KMS-11 (cell line): ENCODE data around the gene BACE1.
"Not testable (repeated sequence)": the region's sequence is repeated elsewhere in the genome, so short reads cannot be mapped to it uniquely, and the experiment has no call there.

ENCODE experiments used
- H2AFZ ChIP-seq: fragments of 200-600 bp; sonication (generic); 2 replicates; pipeline ENCODE4 v1.6.1; 2016; ENCODE audit warnings: antibody characterized with exemption, mixed run types, low read depth
- H3K27ac ChIP-seq: fragments of 200-600 bp; sonication (generic); 2 replicates; pipeline ENCODE4 v1.6.1; 2016; ENCODE audit warnings: mild to moderate bottlenecking, mixed run types
- H3K27me3 ChIP-seq: fragments of 200-600 bp; sonication (generic); 2 replicates; pipeline ENCODE4 v1.6.1; 2017; ENCODE audit warnings: mild to moderate bottlenecking, low read depth, mixed run types, moderate library complexity; ENCODE audit not compliant: insufficient read depth
- H3K36me3 ChIP-seq: fragments of 200-600 bp; sonication (generic); 2 replicates; pipeline ENCODE4 v1.6.1; 2017; ENCODE audit warnings: mild to moderate bottlenecking, mixed run types; ENCODE audit not compliant: insufficient read depth
- H3K4me1 ChIP-seq: fragments of 200-600 bp; sonication (generic); 2 replicates; pipeline ENCODE4 v1.6.1; 2016; ENCODE audit warnings: mild to moderate bottlenecking, low read depth, mixed run types; ENCODE audit not compliant: poor library complexity, severe bottlenecking
- H3K4me2 ChIP-seq: fragments of 200-600 bp; sonication (generic); 2 replicates; pipeline ENCODE4 v1.7.0; 2016; ENCODE audit warnings: mild to moderate bottlenecking, mixed run types
- H3K4me3 ChIP-seq: fragments of 200-600 bp; sonication (generic); IDR thresholded peaks from 2 replicates; pipeline ENCODE4 v1.6.1; 2017; ENCODE audit warnings: low read depth, low read length, mixed read lengths; ENCODE audit not compliant: insufficient read depth
- H3K79me2 ChIP-seq: fragments of 200-600 bp; sonication (generic); 2 replicates; pipeline ENCODE4 v1.6.1; 2016; ENCODE audit warnings: low read depth, mixed run types; ENCODE audit not compliant: insufficient read depth
- H3K9ac ChIP-seq: fragments of 200-600 bp; sonication (generic); 2 replicates; pipeline ENCODE4 v1.6.1; 2016; ENCODE audit warnings: mild to moderate bottlenecking, mixed run types
- H4K20me1 ChIP-seq: fragments of 200-600 bp; sonication (generic); 2 replicates; pipeline ENCODE4 v1.6.1; 2016; ENCODE audit warnings: mild to moderate bottlenecking, mixed run types; ENCODE audit not compliant: insufficient read depth
- TF ChIP-seq, protein P1 (sequence below): fragments of 200-600 bp; sonication (generic); conservative IDR thresholded peaks from 2 replicates; pipeline ENCODE4 v1.6.1; 2017; ENCODE audit warnings: low read depth, mild to moderate bottlenecking, antibody characterized with exemption, low read length, moderate library complexity, mixed read lengths

The BACE1 gene

DNA sequence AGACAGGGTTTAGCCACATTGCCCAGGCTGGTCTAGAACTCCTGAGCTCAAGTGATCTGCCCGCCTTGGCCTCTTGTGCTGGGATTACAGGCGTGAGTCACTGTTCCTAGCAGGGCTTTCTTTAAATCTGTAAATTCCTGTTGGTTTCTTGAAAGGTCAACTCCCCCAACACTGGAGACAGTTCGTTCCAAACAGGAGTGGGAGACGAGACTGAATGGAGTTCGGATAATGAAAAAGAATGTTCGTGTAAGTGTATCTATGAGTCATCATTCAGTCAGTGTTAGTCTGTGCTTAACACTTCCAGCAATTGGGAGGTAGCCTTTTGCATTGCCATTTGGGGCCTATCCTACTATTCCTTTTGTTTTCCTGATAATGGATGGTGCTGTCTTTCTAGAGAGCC lies 34.9 kb downstream of the BACE1 start:
- Histone ChIP-seq H3K27ac (no peak overlapping the region), H3K4me2 (no peak overlapping the region), H4K20me1 (no peaks in the 10 kb centered on the region), H3K9ac (no peak overlapping the region), H3K36me3 (no peaks in the 10 kb centered on the region), H3K79me2 (no peaks in the 10 kb centered on the region), H3K4me3 (no peak overlapping the region), H3K27me3 (no peaks in the 10 kb centered on the region), H2AFZ (no peak overlapping the region), H3K4me1 (no peaks in the 10 kb centered on the region)
- TF ChIP-seq, protein P1, sequence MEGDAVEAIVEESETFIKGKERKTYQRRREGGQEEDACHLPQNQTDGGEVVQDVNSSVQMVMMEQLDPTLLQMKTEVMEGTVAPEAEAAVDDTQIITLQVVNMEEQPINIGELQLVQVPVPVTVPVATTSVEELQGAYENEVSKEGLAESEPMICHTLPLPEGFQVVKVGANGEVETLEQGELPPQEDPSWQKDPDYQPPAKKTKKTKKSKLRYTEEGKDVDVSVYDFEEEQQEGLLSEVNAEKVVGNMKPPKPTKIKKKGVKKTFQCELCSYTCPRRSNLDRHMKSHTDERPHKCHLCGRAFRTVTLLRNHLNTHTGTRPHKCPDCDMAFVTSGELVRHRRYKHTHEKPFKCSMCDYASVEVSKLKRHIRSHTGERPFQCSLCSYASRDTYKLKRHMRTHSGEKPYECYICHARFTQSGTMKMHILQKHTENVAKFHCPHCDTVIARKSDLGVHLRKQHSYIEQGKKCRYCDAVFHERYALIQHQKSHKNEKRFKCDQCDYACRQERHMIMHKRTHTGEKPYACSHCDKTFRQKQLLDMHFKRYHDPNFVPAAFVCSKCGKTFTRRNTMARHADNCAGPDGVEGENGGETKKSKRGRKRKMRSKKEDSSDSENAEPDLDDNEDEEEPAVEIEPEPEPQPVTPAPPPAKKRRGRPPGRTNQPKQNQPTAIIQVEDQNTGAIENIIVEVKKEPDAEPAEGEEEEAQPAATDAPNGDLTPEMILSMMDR: no peak

DNA sequence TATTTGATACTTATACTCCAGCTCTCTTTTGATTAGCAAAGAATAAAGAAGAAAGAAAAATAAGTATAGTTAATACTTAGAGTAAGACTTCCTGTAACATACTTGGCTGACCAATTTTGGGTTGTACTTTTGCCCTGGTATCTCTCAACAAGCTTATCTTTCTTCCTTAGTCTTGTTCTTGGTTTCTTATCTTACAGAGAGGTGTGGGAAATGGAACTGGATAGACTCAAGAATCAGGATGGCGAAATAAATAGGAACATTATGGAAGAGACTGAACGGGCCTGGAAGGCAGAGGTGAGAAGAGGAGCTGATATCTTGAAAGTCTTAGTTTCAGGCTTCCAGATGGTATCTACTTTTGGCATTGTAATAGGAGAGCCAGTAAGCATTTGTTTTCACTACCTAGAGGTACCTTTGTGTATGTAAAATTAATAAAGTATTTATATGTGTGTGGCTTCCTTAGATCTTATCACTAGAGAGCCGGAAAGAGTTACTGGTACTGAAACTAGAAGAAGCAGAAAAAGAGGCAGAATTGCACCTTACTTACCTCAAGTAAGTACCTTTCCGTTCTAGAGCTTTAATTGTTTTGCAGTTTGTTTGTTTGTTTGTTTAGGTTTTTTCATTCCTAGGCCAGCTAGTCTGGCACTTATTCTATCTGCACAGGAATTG lies 36.2 kb downstream of the BACE1 start:
- no peak overlapping the region for H2AFZ ChIP-seq
- no peaks in the 10 kb centered on the region for H3K79me2 ChIP-seq
- no peak overlapping the region for H3K4me3 ChIP-seq
- no peak overlapping the region for H3K27ac ChIP-seq
- no peak overlapping the region for H3K4me2 ChIP-seq
- H3K27me3 ChIP-seq: no peaks in the 10 kb centered on the region
- no peaks in the 10 kb centered on the region for H3K36me3 ChIP-seq
- H3K9ac ChIP-seq: no peak overlapping the region
- TF ChIP-seq, protein P1: no peak
- H4K20me1 ChIP-seq: no peaks in the 10 kb centered on the region
- no peaks in the 10 kb centered on the region for H3K4me1 ChIP-seq

DNA sequence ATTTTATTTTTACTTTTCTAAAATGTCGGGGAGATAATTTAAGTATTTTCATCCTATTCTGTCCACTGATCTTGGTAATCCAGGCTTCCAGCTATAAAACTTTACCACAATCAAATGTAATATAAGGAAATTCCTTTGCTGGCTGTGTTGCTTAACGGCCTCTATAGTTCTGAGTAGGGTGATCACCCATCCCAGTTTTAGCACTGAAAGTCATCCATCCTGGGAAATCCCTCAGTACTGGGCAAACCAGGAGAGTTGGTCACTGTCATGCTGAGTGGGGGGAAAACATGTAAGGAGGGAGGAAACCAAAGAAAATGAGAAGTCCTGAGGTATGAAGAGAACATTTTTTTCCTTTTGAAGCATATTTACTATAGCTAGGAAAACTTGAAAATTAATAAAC lies 37.7 kb downstream of the BACE1 start:
- Histone ChIP-seq H3K36me3 (no peaks in the 10 kb centered on the region), H3K4me2 (no peak overlapping the region), H3K27ac (no peak overlapping the region), H3K79me2 (no peaks in the 10 kb centered on the region), H3K4me3 (no peak overlapping the region), H2AFZ (no peak overlapping the region), H4K20me1 (no peaks in the 10 kb centered on the region), H3K4me1 (no peaks in the 10 kb centered on the region), H3K9ac (no peak overlapping the region), H3K27me3 (no peaks in the 10 kb centered on the region)
- TF ChIP-seq, protein P1: no peak

DNA sequence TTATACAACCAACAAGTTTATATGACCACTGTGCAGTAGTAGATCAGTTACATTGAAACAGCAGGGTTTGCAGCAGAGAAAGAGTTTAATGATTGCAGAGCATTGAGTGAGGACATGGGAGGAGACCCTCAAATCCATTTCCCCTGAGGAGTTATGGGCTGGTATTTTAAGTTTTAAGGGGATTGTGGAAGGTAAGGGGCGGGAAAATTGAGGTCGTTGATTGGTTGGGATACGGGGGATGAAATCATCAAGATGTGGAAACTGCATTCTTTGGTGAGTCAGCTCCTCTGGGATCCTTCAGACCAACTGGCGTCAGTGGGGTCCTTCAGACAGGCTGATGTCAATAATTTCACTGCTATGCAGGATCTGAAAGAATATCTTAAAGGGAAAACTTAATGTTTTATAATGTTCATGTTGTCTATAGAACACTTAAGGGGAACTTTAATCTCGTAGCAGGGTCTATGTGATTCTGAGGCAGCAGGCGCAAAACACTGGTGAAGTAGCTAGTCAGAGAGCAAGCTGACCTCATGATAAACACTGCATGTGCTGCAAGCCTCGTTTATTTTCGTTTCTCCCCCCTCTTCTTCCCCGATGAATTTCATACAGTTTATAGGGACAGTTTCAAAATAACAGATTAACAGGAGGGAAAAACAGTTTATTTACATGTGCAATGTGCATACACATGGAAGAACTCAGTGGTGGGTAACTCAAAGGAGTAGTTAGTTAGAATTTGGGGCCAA lies 42.3 kb downstream of the BACE1 start:
- Histone ChIP-seq H3K4me3 (no peak overlapping the region), H4K20me1 (no peaks in the 10 kb centered on the region), H3K9ac (no peak overlapping the region), H3K36me3 (no peaks in the 10 kb centered on the region), H3K4me1 (no peaks in the 10 kb centered on the region), H3K79me2 (no peaks in the 10 kb centered on the region), H3K27me3 (no peaks in the 10 kb centered on the region), H3K27ac (no peak overlapping the region), H2AFZ (no peak overlapping the region), H3K4me2 (no peak overlapping the region)
- TF ChIP-seq, protein P1: no peak

DNA sequence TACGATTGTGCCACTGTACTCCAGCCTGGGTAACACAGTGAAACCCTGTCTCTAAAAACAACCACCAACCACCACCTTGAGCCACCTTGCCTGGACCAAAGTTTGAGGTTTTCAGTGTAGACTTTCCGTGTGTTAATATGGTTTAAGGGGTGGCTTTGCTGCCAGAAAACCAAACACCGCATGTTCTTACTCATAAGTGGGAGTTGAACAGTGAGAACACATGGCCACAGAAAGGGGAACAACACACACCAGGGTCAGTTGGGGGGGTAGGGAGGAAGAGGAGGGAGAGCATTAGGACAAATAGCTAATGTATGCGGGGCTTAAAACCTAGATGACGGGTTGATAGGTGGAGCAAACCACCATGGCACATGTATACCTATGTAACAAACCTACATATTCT lies 43.9 kb downstream of the BACE1 start:
- not testable (repeated sequence) for H2AFZ ChIP-seq, H3K27ac ChIP-seq, H4K20me1 ChIP-seq

More for the DNA sequence above, 43.9 kb downstream of the BACE1 start:
- not testable (repeated sequence) for H3K4me2 ChIP-seq, H3K27me3 ChIP-seq, H3K9ac ChIP-seq, H3K79me2 ChIP-seq, H3K4me3 ChIP-seq, H3K4me1 ChIP-seq, H3K36me3 ChIP-seq
